Right hindlimb (tissue), 1 donor: ENCODE data around the gene PGM1.

Experiments
- DNase-seq: peaks from one replicate; pipeline ENCODE4 v3.0.0-alpha.2; 2018

Gene PGM1

GRCh38 chr1:63705078-63705477 is 111.9 kb downstream of the PGM1 start:
- DNase-seq = no peak

GRCh38 chr1:63709267-63709828 is 116.1 kb downstream of the PGM1 start:
- no peak for DNase-seq
